NCI-H526 (cell line): ENCODE measurements around the gene BOD1L2.

Source experiments
- DNase-seq, 2 experiments: peaks; one replicate each; lab custom pipeline; 2025; lab: John Stamatoyannopoulos, UW

Gene BOD1L2

GRCh38 chr18:57150081-57150480 is 3.2 kb downstream of the BOD1L2 start:
- peak; percentile 56 to 71 for DNase-seq

DNA sequence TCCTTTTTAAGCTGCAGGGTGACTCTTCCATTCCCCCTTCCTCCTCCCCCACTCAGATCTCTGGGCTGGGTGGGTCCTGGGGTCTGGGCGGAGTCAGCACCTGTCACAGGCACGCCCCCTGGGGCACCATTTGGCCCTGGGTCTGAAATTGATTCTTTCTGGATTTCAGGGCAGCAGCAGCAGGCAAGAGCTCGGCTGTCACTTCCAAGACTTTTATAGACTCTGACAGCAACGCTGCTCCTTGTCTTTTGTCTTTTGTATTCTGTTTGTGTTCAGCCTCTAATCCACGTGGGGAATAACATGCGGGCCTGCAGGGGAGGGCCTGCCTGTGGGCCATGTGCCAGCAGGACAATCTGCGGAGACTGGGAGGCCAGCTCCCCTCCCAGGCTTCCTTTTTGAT is 3.9 kb downstream of the BOD1L2 start:
- DNase-seq: peak; percentile 5 to 62

DNA sequence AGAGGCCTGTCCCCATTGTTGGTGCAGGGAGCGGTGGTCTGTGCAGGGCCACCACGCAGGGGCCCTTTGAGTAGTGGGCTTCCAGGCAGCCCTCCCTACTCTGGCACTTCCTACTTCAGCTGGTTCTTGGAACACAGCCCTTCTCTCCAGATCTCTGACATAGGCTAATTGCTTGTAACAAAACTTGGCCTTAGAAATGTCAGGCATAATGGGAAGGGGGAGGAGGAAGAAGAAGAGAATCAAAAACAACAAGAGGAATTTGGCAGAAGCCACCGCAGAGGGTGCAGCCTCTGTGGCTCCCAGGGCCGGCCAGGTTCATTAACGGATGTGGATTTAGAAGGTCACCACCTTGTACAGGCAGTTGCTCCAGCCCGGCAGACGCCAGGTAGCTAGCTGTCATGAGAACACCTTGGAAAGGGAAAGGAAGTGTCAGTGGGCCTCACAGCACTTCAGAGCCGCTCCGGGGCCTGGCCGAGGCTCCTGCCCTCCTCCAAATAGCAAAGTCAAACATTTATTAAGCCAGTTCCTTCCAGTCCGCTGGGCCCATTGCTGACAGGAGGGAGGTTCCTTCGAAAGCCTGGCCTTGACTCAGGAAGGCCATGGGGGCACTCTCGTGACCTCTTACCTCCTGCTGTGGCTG is 7.4 kb downstream of the BOD1L2 start:
- no peak for DNase-seq

DNA sequence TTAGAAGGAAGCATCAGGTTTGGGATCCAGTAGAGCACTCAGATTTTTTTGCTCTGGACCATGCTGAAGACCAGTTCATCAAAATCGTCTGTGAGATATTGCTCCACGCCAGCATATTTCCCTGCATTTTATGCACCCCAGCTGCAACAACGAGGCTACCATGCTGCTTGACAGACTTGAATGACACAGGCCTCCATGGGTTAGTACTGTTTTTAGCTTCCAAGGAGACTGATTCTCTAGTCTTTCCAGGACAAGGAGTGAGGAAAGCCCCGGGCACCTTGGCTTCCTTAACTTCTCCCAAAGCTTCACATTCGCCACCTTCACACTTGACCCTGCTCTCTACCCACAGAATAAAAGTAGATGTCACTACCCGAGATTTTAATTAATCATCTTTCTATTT is 17.5 kb downstream of the BOD1L2 start:
- no peak for DNase-seq

DNA sequence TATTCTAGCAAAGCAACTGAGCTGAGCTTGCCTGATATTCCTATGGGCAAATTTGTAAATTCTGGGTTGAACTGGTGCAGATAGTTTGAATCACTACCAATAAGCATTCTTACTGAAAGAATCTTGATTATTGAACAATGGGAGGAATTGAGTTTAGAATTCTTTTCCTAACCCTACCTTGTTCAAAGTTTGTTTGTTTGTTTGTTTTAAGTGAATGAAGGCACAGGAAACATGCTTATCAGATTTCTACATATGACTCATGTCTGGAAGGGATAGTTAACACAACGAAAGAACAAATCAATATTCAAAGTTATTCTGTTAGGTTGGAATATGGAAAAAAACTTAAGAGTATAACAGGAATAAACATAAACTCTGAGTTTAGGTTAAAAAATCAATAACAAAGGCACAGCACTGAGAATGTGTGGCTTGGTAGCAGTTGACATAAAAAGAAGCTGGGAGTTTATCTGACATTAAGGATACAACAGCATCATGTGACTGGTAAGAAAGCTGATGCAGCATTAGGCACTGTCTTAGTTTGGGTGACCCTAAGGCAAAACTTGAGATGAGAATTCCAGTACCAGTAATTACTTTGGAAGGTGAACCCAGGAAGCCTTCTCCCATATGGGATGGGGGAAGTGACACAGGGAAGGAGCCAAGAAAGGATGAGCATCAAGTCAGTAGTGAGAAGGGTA is 20.9 kb downstream of the BOD1L2 start:
- no peak for DNase-seq

- DNase-seq: no peak
Measured at GRCh38 chr18:57171026-57171425, 24.1 kb downstream of the BOD1L2 start.

DNA sequence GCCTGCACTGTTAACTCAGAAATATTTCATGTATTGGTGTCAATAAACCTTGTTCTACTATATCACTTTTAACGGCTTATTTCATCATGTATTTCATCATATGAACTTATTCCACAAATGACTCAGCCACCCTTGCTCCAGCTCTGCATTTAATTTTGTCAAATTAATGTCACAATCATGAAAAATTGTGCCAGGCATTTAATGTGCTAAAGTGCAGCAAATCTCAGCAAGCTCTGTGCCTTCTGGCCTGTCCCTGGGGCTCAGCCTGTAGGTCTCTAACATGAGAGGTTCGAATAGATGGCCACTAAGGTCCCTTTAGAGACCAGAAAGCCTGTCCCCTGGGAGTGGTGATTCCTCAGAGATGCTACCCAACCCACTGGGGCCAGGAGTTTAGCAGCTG is 28.6 kb downstream of the BOD1L2 start:
- DNase-seq: no peak

GRCh38 chr18:57185434-57185833 is 38.5 kb downstream of the BOD1L2 start:
- no peak for DNase-seq

- no peak for DNase-seq
Measured at GRCh38 chr18:57188851-57189557, 42.1 kb downstream of the BOD1L2 start.

DNA sequence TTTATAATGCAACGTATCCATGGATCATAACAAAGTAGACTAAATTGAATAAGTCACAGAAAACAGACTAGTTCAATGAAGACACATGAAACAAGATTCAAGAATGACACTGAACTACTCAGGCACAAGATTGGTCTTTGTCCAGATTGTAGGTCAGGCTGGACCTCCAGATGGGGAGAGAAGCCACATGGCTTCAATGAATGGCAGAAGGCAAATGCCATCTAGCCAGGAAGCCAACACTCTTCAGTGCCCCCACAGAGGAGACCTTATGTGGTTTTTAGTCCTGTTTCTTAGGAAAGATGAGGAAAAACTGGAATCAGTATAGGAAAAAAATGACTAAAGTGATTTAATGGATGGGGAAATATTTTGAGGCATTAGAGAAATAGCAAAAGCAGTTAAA is 43.1 kb downstream of the BOD1L2 start:
- no peak for DNase-seq

DNA sequence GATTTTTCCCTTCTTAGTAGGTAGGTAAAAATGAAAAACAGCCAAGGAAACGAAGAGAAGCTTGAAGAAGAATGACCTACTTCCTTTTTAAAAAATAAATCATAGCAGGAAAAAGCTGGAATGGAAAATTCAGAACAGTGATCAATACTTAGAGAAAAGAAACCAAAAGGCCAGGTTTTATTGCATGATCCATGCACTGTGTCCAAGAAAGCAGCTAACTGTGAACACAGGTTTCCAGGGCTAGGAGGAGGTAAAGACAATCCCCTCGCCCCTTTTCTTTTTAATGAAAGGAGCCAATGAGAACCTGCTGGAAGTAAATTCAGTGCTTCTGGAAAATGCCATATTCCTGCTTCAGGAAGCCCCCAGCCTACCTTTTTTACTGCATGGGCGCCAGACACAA is 47.2 kb downstream of the BOD1L2 start:
- no peak for DNase-seq

DNA sequence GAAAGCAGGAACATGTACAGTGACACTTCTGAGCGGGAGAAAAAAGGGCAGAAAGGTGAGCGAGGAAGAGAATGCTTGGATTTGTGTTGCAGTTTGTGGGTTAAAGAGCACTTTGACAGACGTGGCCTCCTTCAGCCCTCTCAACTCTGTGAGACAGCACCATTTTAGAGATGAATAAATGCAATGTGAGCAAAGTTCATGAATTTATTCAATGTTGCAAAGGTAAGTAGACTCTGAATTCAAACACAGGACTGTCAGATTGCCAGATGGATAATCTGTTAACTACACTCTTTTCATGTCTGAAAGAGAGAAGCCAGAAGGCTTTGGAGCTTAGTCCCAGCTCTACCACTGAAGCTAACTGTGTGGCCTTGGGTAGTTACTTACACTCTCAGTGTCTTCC is 47.7 kb downstream of the BOD1L2 start:
- DNase-seq: no peak

DNA sequence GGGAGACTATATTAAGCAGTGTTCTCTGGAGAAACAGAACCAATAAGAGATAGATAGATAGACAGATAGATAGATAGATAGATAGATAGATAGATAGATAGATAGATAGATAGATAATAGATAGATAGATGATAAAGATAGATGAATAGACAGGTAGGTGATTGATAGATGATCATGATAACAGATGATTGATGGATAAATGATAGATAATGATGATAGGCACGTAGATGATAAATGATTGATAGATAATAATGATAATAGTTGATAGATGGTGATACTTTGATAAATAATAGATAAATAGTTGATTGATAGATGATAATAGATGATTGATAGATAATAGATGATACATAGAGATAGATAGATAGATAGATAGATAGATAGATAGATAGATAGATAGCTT is 48.5 kb downstream of the BOD1L2 start:
- DNase-seq: no peak

DNA sequence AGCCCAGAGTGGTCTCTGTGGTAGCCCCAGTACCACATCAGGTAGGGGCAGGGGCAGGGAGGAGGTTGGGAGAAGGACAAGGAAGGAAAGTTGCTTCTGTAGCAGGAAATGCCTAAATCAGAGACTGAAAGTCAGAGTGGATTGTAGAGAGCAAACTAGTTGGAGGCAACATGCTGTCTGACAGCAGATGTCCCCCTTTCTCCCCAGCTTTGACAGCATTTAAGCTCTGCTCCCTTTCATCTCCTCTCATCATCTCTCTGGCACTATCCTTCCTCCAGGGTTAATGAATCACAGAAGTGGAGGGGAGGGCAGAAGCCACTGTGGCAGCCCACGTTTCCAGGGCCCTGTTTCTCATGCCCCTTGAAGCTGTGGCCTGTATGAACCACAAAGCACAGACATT is 50.4 kb downstream of the BOD1L2 start:
- DNase-seq: no peak

- DNase-seq: no peak
Measured at GRCh38 chr18:57198073-57198472, 51.2 kb downstream of the BOD1L2 start.
